GM10248 (cell line): Measurements from ENCODE around the gene TMEM108.

Experiments
- CTCF ChIA-PET: fragments of 300-600 bp; sonication (Branson Sonifier 250); formaldehyde crosslinking; extraction: SDS; loops from one replicate; lab custom pipeline; 2021; ENCODE audit warnings: antibody characterized with exemption; lab: Yijun Ruan, JAX
- POLR2A ChIA-PET: fragments of 350-650 bp; sonication (Branson Sonifier 250); formaldehyde crosslinking; extraction: SDS; loops from one replicate; lab custom pipeline; 2020; ENCODE audit warnings: antibody characterized with exemption; lab: Yijun Ruan, JAX
- DNase-seq: peaks from one replicate; pipeline ENCODE4 v3.0.0; 2012; ENCODE audit errors: extremely low spot score
- TF ChIP-seq, protein P1 (sequence below): IDR thresholded peaks from 2 replicates; pipeline ENCODE4 v1.5.1; 2012; ENCODE audit warnings: mild to moderate bottlenecking, low read depth; ENCODE audit errors: extremely low read depth, missing control alignments, control extremely low read depth

The TMEM108 gene

DNA sequence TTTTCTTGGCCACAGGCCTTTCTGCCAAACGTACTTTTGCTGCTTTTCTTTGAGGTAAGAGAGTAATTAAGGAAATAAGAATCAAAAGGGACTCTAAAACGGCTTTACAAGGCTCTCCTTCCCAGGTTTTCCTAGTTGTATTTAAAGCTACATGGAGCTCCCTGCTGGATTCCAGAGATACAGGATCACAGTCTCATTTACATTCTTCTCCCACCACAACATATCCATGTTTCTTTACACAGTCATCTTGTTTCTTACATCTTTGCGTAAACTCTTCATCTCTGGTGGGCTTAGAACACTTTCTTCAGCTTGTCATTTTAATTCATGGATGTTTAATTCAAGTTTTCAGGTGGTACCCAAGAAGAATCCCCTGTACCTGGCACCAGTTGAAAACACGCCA, 244.0 kb downstream of the TMEM108 start:
- TF ChIP-seq, protein P1, sequence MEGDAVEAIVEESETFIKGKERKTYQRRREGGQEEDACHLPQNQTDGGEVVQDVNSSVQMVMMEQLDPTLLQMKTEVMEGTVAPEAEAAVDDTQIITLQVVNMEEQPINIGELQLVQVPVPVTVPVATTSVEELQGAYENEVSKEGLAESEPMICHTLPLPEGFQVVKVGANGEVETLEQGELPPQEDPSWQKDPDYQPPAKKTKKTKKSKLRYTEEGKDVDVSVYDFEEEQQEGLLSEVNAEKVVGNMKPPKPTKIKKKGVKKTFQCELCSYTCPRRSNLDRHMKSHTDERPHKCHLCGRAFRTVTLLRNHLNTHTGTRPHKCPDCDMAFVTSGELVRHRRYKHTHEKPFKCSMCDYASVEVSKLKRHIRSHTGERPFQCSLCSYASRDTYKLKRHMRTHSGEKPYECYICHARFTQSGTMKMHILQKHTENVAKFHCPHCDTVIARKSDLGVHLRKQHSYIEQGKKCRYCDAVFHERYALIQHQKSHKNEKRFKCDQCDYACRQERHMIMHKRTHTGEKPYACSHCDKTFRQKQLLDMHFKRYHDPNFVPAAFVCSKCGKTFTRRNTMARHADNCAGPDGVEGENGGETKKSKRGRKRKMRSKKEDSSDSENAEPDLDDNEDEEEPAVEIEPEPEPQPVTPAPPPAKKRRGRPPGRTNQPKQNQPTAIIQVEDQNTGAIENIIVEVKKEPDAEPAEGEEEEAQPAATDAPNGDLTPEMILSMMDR = no peak
- CTCF ChIA-PET = interaction anchor here (1.4 kb wide), 1 partner anchor 9 kb away, joined by 3 read pairs; no protein-coding TSS in a partner anchor
- DNase-seq = no peak
- POLR2A ChIA-PET = no interaction called here

DNA sequence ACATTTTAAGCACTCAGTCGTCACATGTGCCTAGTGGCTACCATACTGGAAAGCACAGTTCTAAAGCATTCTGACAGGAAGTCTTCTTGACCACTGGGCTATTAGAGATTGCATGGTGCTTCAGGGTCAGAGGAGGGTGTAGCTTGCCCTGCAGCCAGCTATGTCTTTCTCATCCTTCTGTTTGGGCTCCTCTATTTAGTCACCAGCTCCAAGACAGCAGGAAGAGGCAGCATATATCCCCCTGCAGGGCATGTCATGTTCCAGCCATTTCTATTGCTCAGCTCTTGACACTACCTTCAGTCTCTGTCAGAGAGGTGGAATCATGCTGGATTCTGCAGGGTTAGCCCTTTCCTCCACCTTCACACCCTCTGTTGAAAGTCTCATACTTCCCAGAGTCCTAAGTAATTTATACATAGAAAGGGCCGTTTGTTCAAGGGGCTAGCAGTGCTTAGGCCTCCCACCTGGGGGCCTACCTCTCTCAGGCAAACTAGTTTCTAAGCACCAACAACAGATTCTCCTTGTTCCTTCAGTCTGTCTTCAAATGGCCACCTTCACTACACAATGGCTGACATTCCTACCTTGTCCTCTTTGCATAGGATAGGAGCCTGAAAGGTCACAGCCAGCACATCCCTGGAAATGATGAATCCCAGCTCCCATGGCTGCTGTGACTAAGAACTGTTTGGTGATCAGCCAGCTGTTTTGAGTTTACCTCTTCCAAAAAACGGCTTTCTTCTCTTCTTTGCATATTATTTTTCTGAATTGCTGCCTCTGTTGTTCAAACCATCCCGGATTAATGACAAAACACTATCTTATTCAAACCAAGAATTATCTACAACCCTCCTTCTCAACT, 246.0 kb downstream of the TMEM108 start:
- no peak for DNase-seq
- ChIA-PET CTCF (no interaction called here), POLR2A (no interaction called here)
- TF ChIP-seq, protein P1 = no peak

DNA sequence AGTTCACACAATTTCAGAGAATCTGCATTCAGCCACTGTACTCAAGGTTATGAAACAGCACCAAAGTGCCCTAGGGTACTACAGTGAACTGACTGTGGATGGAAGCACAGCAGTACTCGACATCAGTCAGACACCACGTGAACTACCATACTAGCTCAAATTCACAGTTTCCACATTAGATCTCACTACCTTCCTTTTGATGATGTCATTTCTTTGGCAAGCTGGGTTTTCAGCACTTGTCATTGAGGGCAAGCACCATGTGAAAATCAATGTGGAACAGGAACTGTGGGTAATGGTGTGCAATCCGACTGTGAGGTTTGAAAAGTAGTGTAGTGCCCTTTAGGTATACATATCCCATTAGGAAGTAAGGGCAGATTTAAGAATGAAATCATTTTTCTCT, 251.1 kb downstream of the TMEM108 start:
- TF ChIP-seq, protein P1 = no peak
- DNase-seq = no peak
- ChIA-PET CTCF (no interaction called here), POLR2A (no interaction called here)

DNA sequence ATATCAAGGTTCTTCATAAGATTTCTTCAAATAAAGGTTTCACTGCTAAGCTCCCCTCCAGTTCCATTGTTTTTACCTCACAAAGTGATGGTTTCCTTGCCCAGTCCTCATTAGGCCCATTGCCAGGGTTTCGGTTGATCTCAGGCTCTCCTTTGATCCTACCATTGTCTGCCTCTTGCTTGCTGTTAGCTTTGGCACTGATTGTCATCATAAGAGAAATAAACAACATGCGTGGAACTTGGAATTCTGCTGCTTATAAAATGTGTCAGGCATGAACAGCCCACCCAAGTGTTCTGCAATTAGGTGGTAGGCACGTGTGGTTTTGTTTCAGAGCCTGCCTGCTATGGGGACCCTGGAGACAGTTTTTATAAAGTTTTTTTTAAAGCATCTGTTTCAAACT, 254.1 kb downstream of the TMEM108 start:
- ChIA-PET POLR2A (no interaction called here), CTCF (interaction anchor here (1.1 kb wide), 1 partner anchor 10 kb away, joined by 3 read pairs; no protein-coding TSS in a partner anchor)
- DNase-seq = no peak
- TF ChIP-seq, protein P1 = no peak

DNA sequence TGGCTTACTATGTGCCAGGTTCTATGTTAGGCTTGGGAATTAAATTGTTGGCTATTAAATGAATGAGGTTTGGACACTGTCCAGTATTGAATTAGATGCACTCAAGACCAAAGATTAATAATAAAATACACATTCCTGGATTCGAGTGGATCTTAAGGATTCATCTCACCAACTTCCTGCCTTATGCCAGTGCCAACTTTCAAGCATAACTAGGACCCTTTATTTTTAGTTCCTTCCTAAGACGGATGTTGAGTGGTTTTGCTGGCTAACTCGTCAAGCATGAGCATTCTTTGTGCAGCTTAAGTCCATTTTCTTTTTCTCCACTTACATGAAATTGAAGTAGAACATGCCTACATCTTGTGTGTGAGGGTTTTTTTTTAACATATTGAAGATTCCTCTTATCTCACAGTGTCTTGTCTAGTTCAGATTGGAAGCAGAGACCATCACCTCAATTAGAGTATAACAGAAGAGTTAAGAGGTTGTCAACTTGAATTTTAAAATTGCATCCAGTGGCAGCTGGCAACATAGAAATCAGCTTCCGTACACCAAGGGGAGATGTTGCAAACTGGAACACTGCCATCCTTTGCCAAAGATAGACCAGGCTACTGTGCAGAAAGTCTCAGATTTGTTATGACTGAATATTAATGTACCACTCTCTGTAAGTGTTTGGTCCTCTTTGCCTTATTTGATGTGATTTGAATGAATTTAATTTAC, 255.4 kb downstream of the TMEM108 start:
- CTCF ChIA-PET = no interaction called here
- TF ChIP-seq, protein P1 = no peak
- no peak for DNase-seq
- POLR2A ChIA-PET = no interaction called here

DNA sequence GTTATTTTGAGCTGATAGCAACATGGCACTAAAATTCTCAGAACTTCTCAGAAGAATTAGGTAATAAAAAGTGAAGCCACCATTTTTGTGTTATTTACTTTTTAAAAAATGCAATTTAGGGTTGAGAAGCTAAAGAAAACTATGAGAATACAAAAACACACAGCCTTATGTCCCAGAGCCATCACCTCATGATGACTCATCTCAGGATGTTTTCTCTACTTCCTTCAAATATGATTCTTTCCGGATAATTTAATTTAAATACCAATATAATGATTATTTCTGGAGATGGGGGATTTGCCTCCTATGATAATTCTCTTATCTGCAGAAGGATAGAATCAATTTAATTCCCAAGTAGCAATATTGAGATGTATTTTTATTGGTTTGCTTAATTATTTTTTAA, 256.1 kb downstream of the TMEM108 start:
- POLR2A ChIA-PET = no interaction called here
- CTCF ChIA-PET = no interaction called here
- TF ChIP-seq, protein P1 = no peak
- no peak for DNase-seq
